Esophagus muscularis mucosa (tissue), 4 donors: ENCODE data around the gene ARID1B. TPM values are rescaled to one million over a fixed set of nuclear protein-coding genes. Genes with fewer than 3 reads are reported as not detected.

Source experiments
- DNase-seq: peaks from one replicate; pipeline ENCODE4 v3.0.0-alpha.2; 2017; ENCODE audit errors: extremely low spot score
- H3K27ac ChIP-seq, 4 donors: fragments of 200-600 bp; sonication (generic); replicated peaks in 1 of 4; 1 replicate in 3 of 4; 2 replicates in 1 of 4; pipeline ENCODE4 v1.5.1; 2016 to 2019; ENCODE audit warnings: mild to moderate bottlenecking in 1 of 4
- H3K27me3 ChIP-seq, 4 donors: fragments of 200-600 bp; sonication (generic); one replicate each; pipeline versions ENCODE4 v1.5.1 to v1.6.0; 2016 to 2019
- H3K36me3 ChIP-seq, 4 donors: fragments of 200-600 bp; sonication (generic); one replicate each; pipeline ENCODE4 v1.5.1; 2016 to 2019
- H3K4me1 ChIP-seq, 4 donors: fragments of 200-600 bp; sonication (generic); one replicate each; pipeline ENCODE4 v1.5.1; 2016 to 2019
- H3K4me3 ChIP-seq, 4 donors: fragments of 200-600 bp; sonication (generic); 1 replicate in 2 of 4; 2 replicates in 2 of 4; pipeline ENCODE4 v1.5.1; 2016 to 2019; ENCODE audit warnings: mild to moderate bottlenecking in 4 of 4, moderate library complexity in 1 of 4
- H3K9me3 ChIP-seq, 4 donors: fragments of 200-600 bp; sonication (generic); 1 replicate in 3 of 4; 2 replicates in 1 of 4; pipeline ENCODE4 v1.5.1; 2016 to 2019
- EP300 ChIP-seq: sonication (generic); formaldehyde crosslinking; IDR thresholded peaks from one replicate; pipeline ENCODE4 v1.6.1; 2017; ENCODE audit warnings: antibody characterized with exemption
- POLR2A ChIP-seq: fragments of 450-650 bp; IDR thresholded peaks from one replicate; pipeline ENCODE4 v1.6.1; 2017; ENCODE audit warnings: antibody characterized with exemption, moderate library complexity, mild to moderate bottlenecking, low read depth
- POLR2AphosphoS5 ChIP-seq, 2 donors: sonication (generic); formaldehyde crosslinking; IDR thresholded peaks; one replicate each; pipeline ENCODE4 v1.6.1; 2017; ENCODE audit warnings: antibody characterized with exemption in 2 of 2
- WGBS: methylation state at CpG from one replicate; pipeline ENCODE4 v1.1.5; 2018; 5-methylcytosine and 5-hydroxymethylcytosine counted together
- intact Hi-C: fragments of 100-400 bp; cut with DNase I; formaldehyde crosslinking; loops from one replicate; pipeline ENCODE4 v1.15.1; 2023
- total RNA-seq, 4 donors: library from RNA; depleted of rRNA; stranded (reverse); fragments of >200 nt; gene quantifications; one replicate each; pipeline versions ENCODE4 v1.1.0 to v1.2.1, GENCODE V29; 2016
- TF ChIP-seq, protein P1 (sequence below), 3 experiments: fragments of 200-600 bp in 2 of 3; fragments of 450-650 bp in 1 of 3; sonication (generic) in 2 of 3; IDR thresholded peaks; one replicate each; pipeline ENCODE4 v1.5.1; 2017 to 2019; ENCODE audit warnings: antibody characterized with exemption in 3 of 3, mild to moderate bottlenecking in 2 of 3, moderate library complexity in 1 of 3

ARID1B gene
- total RNA-seq, 4 donors from 2014 or later: 55.0 to 87.2 (median 72.7) TPM

DNA sequence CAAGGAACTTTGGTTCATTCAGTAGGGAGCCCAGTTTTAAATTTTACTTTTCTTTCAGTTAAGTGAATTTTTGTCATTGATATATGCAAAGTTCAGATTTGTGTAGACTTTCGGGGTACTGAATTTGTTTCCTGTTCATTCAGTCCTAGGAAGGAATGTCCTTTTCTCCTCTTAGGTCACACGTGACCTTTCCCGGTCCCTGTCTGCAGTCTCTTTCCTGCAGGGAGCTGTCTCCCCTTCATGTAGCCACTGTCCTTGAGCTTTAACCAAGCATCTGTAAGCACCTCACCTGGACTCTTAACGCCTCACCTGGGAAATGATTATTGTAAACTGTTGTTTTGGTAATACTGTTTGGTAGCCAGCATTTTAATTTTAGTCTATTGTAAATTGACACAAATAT, 190.7 kb downstream of the ARID1B start:
- TF ChIP-seq EP300 (no peak), POLR2AphosphoS5 (IDR thresholded peaks at IDR 0.05) (no peak), POLR2A (no peak)
- TF ChIP-seq, protein P1, sequence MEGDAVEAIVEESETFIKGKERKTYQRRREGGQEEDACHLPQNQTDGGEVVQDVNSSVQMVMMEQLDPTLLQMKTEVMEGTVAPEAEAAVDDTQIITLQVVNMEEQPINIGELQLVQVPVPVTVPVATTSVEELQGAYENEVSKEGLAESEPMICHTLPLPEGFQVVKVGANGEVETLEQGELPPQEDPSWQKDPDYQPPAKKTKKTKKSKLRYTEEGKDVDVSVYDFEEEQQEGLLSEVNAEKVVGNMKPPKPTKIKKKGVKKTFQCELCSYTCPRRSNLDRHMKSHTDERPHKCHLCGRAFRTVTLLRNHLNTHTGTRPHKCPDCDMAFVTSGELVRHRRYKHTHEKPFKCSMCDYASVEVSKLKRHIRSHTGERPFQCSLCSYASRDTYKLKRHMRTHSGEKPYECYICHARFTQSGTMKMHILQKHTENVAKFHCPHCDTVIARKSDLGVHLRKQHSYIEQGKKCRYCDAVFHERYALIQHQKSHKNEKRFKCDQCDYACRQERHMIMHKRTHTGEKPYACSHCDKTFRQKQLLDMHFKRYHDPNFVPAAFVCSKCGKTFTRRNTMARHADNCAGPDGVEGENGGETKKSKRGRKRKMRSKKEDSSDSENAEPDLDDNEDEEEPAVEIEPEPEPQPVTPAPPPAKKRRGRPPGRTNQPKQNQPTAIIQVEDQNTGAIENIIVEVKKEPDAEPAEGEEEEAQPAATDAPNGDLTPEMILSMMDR (IDR thresholded peaks at IDR 0.05): no peak

DNA sequence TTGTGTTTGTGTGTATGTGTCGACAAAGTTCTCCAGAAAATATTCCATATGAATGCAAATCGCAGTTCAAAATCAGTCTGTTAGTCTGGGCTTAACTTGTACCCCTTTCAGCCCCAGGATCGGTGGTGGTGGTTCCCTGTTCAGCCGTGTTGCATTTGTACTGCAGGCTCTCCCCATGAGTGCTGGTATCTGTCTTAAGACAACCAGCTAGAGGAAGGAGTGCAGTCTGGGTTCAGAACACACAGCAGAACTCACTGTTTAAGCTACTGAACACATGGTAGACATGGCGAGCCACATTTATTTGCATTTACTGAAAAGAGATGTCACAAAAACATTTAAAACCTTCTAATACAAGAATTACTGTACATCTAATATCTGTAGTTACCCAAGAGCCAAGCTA, 192.1 kb downstream of the ARID1B start:
- intact Hi-C loops: no loop called here

More for the DNA sequence above, 190.7 kb downstream of the ARID1B start:
- Histone ChIP-seq H3K27ac (no peak overlapping the region), H3K9me3 (no peaks in the 10 kb centered on the region), H3K36me3 (no peaks in the 10 kb centered on the region), H3K4me1 (peaks cover 14 to 67% (median 60%) of the 10 kb centered on the region in 4 donors), H3K27me3 (no peaks in the 10 kb centered on the region), H3K4me3 (no peak overlapping the region)
- DNase-seq: no peak
- intact Hi-C loops: no loop called here
- 95% methylated on average over 4 of the region's 4 CpGs for WGBS

DNA sequence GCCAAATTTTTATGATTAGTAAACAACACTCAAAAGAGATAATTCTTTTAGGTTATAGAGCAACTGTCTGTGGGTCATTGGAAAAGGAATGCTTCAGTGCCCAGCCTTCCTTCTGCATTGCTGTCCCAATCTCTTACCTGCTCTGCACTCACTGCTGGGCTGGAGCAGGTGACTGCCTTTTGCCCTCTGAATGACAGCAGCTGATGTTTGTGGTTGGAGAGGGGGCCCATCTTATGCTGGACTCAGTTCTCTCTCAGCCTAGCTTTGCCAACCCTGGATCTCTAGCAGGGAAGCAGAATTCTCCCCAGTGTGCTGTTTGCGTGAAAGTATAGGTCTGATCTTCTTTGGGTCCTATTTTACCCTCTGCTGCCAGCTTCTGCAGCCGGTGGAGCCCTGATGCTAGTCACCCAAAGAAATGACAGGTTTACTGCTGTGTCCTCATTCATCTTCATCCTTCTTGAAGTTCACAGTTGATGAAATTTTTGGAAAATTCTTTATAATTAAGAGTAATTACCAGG, 193.5 kb downstream of the ARID1B start:
- DNase-seq: no peak
- TF ChIP-seq POLR2A: no peak
- TF ChIP-seq, protein P1 (IDR thresholded peaks at IDR 0.05): no peak
- intact Hi-C loops: no loop called here
- peaks cover 23 to 65% (median 60%) of the 10 kb centered on the region in 4 donors for H3K4me1 ChIP-seq
- H3K4me3 ChIP-seq: no peak overlapping the region
- H3K9me3 ChIP-seq: no peaks in the 10 kb centered on the region
- H3K36me3 ChIP-seq: no peaks in the 10 kb centered on the region
- H3K27me3 ChIP-seq: no peaks in the 10 kb centered on the region
- H3K27ac ChIP-seq: no peak overlapping the region
- 88% methylated on average over 1 of the region's 2 CpGs for WGBS

More for the DNA sequence above, 192.1 kb downstream of the ARID1B start:
- Histone ChIP-seq H3K9me3 (no peaks in the 10 kb centered on the region), H3K4me1 (peaks cover 17 to 67% (median 63%) of the 10 kb centered on the region in 4 donors), H3K27ac (no peak overlapping the region), H3K4me3 (no peak overlapping the region), H3K27me3 (no peaks in the 10 kb centered on the region), H3K36me3 (no peaks in the 10 kb centered on the region)
- TF ChIP-seq EP300: no peak
- TF ChIP-seq, protein P1 (IDR thresholded peaks at IDR 0.05): no peak
- no peak for TF ChIP-seq POLR2AphosphoS5 (IDR thresholded peaks at IDR 0.05)
- no peak for TF ChIP-seq POLR2A
- DNase-seq: no peak
- WGBS: 83% methylated on average over 5 of the region's 5 CpGs

DNA sequence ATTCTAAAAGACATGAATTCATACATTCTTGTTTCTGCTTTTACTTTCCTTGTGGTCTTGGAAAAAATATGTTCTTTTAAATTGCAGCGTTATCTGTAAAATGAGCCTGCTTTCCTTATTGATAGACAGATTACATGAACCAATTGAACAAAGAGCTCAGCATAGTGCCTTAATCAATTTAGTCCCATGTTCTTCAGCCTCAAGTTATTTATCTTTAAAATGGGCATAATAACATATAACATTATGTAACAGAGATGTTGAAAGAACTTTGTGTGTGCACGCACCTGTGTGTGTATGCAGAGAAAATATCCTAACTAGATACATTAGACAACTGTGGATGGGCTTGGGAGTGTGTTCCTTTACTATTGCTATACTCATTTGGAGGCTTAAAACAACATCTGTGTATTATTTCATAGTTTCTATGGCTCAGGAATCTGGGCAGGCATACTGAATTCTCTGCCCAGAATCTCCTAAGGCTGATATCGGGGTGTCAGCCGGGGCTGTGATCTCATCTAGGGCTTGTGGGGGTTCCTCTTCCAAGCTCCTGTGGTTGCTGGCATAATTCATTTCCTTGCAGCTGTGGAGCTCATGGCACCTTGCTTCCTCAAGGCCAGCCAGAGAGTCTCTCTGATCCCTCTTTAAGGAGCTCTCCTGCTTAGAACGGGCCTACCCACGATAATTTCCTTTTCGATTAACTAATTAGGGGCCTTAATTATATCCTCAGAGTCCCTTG, 194.1 kb downstream of the ARID1B start:
- Histone ChIP-seq H3K4me3 (no peak overlapping the region), H3K9me3 (no peaks in the 10 kb centered on the region), H3K36me3 (no peaks in the 10 kb centered on the region), H3K27me3 (no peaks in the 10 kb centered on the region), H3K4me1 (peaks cover 29 to 70% (median 65%) of the 10 kb centered on the region in 4 donors), H3K27ac (no peak overlapping the region)
- intact Hi-C loops: no loop called here
- no peak for DNase-seq
- 81% methylated on average over 7 of the region's 7 CpGs for WGBS
- TF ChIP-seq POLR2AphosphoS5 (IDR thresholded peaks at IDR 0.05) (no peak), POLR2A (no peak), EP300 (no peak)
- TF ChIP-seq, protein P1 (IDR thresholded peaks at IDR 0.05): no peak
